Measurements from ENCODE around the gene SLC41A2. TPM values are rescaled to one million over a fixed set of nuclear protein-coding genes. Genes with fewer than 3 reads are reported as not detected.
A peak's percentile ranks its signal among the peaks of the same experiment; 100 is the strongest.

Gene SLC41A2
- total RNA-seq, 3 donors from 2014 or later = 29.3 to 46.2 (median 41.9) TPM

DNA sequence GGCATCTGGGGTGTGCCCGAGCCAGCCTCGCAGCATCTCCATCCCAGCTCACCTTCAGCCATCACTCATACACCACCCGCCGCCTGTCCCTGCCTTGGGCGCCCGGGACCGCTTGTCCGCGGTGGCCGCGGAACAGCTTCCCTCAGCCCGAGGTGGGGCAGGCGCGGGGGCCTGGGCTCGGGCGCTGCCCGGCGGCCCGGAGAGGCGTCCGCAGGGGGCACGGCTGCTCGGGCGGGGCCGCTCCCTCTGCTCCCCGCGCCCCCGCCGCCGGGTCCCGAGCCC lies 430 bp downstream of the SLC41A2 start:
- peaks cover 0 to 4% of the 10 kb centered on the region in 2 donors for H3K4me1 ChIP-seq
- intact Hi-C loops (cut with DNase I; ENCODE audit: low total_unique reads) = no loop called here
- peak overlapping the region; percentile 81 to 95 (median 86) for H3K4me3 ChIP-seq
- H3K27me3 ChIP-seq = no peaks in the 10 kb centered on the region
- H3K27ac ChIP-seq = peak overlapping the region; percentile 79 to 90
- no peak for DNase-seq (ENCODE audit: low spot score in 2 of 2)
- no peaks in the 10 kb centered on the region for H3K36me3 ChIP-seq
- TF ChIP-seq POLR2A (IDR thresholded peaks at IDR 0.05) (no peak), POLR2AphosphoS5 (IDR thresholded peaks at IDR 0.05) (no peak)
- TF ChIP-seq, protein P1, sequence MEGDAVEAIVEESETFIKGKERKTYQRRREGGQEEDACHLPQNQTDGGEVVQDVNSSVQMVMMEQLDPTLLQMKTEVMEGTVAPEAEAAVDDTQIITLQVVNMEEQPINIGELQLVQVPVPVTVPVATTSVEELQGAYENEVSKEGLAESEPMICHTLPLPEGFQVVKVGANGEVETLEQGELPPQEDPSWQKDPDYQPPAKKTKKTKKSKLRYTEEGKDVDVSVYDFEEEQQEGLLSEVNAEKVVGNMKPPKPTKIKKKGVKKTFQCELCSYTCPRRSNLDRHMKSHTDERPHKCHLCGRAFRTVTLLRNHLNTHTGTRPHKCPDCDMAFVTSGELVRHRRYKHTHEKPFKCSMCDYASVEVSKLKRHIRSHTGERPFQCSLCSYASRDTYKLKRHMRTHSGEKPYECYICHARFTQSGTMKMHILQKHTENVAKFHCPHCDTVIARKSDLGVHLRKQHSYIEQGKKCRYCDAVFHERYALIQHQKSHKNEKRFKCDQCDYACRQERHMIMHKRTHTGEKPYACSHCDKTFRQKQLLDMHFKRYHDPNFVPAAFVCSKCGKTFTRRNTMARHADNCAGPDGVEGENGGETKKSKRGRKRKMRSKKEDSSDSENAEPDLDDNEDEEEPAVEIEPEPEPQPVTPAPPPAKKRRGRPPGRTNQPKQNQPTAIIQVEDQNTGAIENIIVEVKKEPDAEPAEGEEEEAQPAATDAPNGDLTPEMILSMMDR (IDR thresholded peaks at IDR 0.05) = no peak
- no peaks in the 10 kb centered on the region for H3K9me3 ChIP-seq

DNA sequence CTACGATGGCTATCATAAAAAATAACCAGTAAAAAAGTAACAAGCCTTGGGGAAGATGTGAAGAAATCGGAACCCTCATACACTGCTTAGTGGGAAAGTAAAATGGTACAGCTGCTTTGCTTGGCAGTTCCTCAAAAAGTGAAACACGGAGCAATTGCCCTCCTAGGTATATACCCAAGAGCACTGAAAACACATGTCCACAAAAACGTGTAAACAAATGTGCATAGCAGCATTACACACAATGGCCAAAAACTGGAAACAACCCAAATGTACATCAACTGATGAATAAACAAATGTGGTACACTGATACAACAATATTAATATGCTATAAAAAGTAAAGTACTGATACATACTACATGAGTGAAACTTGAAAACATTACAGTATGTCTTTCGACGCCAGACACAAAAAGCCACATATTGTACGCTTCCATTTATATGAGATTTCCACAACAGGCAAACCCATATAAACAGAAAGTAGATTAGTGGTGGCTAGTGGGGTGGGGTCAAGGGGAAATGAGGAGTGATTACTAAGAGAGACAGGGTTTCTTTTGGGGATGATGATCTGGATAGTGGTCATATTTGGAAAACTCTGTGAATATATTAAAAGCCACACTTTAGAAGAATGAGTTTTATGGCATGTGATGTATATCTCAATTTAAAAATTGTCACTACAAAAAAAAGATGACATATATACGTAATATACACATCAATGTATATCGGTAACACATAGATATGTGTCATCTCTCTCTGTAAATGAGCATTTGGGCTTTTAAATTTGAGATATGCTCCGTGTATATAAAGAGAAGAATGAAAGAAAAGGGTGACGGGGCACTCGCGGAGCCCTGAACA lies 996 bp downstream of the SLC41A2 start:
- Histone ChIP-seq H3K27ac (peak overlapping the region; percentile 79 to 90), H3K27me3 (no peaks in the 10 kb centered on the region), H3K4me3 (peak overlapping the region; percentile 81 to 95 (median 86)), H3K4me1 (peaks cover 0 to 4% of the 10 kb centered on the region in 2 donors), H3K36me3 (no peaks in the 10 kb centered on the region), H3K9me3 (no peaks in the 10 kb centered on the region)
- DNase-seq (ENCODE audit: low spot score in 2 of 2) = no peak
- intact Hi-C loops (cut with DNase I; ENCODE audit: low total_unique reads) = no loop called here
- TF ChIP-seq POLR2A (IDR thresholded peaks at IDR 0.05) (no peak), POLR2AphosphoS5 (IDR thresholded peaks at IDR 0.05) (no peak)
- TF ChIP-seq, protein P1 (IDR thresholded peaks at IDR 0.05) = no peak

DNA sequence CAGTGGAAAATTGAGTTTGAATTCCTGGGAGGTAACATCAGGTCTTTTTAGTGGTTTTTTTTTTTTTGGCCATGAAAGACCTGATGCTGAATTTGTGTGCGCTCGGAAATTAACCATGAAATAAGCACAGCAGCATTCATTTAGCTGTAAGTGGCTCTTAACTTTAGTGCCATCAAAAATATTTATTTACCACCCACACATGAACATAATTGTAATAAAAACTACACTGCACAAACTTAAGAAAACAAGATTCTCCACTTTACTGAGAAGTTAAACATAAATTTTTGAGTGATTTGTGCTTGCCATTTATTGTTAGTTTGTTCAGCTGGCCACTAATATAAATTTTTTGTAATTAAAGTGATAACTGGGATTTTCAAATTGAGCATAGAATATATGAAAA lies 2.4 kb downstream of the SLC41A2 start:
- Histone ChIP-seq H3K36me3 (no peaks in the 10 kb centered on the region), H3K27me3 (no peaks in the 10 kb centered on the region), H3K4me3 (no peak overlapping the region), H3K4me1 (peaks cover 0 to 4% of the 10 kb centered on the region in 2 donors), H3K9me3 (no peaks in the 10 kb centered on the region), H3K27ac (no peak overlapping the region)
- intact Hi-C loops (cut with DNase I; ENCODE audit: low total_unique reads) = no loop called here
- TF ChIP-seq POLR2AphosphoS5 (IDR thresholded peaks at IDR 0.05) (no peak), POLR2A (IDR thresholded peaks at IDR 0.05) (no peak)
- TF ChIP-seq, protein P1 (IDR thresholded peaks at IDR 0.05) = no peak
- no peak for DNase-seq (ENCODE audit: low spot score in 2 of 2)

DNA sequence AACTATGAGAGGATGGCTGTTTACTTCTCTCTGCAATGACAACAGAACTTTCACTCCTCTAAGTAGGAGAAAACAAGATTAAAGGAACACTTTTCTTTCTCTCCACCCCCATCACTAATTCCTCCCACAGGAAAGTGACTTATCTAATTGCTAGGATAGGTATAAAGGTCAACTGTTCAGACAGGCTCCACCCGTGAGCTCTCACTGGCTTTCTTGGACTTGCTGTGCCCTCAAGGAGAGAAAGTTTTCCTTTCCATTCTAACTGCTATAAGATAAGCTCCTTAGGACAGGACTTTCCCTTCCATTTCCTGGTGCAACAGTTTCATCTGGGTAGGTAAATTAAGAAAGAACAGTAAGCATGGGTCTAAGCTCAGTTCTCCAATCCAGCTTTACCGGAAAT lies 4.8 kb downstream of the SLC41A2 start:
- no peaks in the 10 kb centered on the region for H3K4me1 ChIP-seq
- DNase-seq (ENCODE audit: low spot score in 2 of 2) = no peak
- no peaks in the 10 kb centered on the region for H3K9me3 ChIP-seq
- peak overlapping the region in 1 of 2 donors; percentile 45 for H3K27ac ChIP-seq
- no peaks in the 10 kb centered on the region for H3K36me3 ChIP-seq
- H3K4me3 ChIP-seq = no peak overlapping the region
- intact Hi-C loops (cut with DNase I; ENCODE audit: low total_unique reads) = no loop called here
- TF ChIP-seq POLR2A (IDR thresholded peaks at IDR 0.05) (no peak), POLR2AphosphoS5 (IDR thresholded peaks at IDR 0.05) (no peak)
- TF ChIP-seq, protein P1 (IDR thresholded peaks at IDR 0.05) = no peak
- H3K27me3 ChIP-seq = no peaks in the 10 kb centered on the region

DNA sequence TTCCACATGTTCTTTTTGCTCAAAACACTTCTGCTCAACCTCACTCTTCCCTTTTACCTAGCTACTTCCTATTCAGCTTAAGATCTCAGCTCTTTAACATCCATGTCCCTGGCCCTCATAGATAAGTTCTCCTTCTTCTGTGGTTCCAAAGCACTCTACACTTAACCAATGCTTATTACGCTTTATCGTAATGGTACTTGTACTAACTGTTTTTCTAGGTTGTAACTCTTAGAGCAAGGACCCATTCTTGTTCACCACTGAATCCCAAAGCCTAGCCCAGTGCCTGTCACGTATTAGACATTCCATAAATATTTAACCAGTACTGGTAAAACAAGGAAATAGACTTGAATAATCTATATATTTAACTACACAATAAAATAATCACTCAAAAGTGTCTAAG lies 5.3 kb downstream of the SLC41A2 start:
- intact Hi-C loops (cut with DNase I; ENCODE audit: low total_unique reads) = no loop called here
- Histone ChIP-seq H3K4me1 (no peaks in the 10 kb centered on the region), H3K36me3 (no peaks in the 10 kb centered on the region), H3K27ac (peak overlapping the region in 1 of 2 donors; percentile 14), H3K9me3 (no peaks in the 10 kb centered on the region), H3K4me3 (no peak overlapping the region), H3K27me3 (no peaks in the 10 kb centered on the region)
- no peak for DNase-seq (ENCODE audit: low spot score in 2 of 2)
- TF ChIP-seq POLR2A (IDR thresholded peaks at IDR 0.05) (no peak), POLR2AphosphoS5 (IDR thresholded peaks at IDR 0.05) (no peak)
- TF ChIP-seq, protein P1 (IDR thresholded peaks at IDR 0.05) = no peak

Data from breast epithelium (tissue), 4 donors.